ENCODE results near the gene TMEM63A. TPM values are rescaled to one million over a fixed set of nuclear protein-coding genes. Genes with fewer than 3 reads are reported as not detected.

The TMEM63A gene
- polyA plus RNA-seq, 1 of the 3 experiments (the other 2 are of a cell fraction): 13.5 TPM

GRCh38 chr1:225919906-225920305 lies 37.7 kb upstream of the TMEM63A start (continued):
- no peak for TF ChIP-seq FOSL2 (IDR thresholded peaks at IDR 0.05; ENCODE audit: borderline replicate concordance, low read depth)

GRCh38 chr1:225918280-225918679 lies 36.1 kb upstream of the TMEM63A start:
- Histone ChIP-seq H2AFZ (ENCODE audit: low read depth) (no peak overlapping the region), H4K20me1 (ENCODE audit: insufficient read depth) (no peaks in the 10 kb centered on the region; the same call in 1 of the 2 replicates), H3K79me2 (ENCODE audit: insufficient read depth) (peaks cover 13% of the 10 kb centered on the region), H3F3A (replicated peaks; ENCODE audit: insufficient read depth) (no peaks in the 10 kb centered on the region), H3K9me2 (no peaks in the 10 kb centered on the region), H3K4me3 (ENCODE audit: low read depth in 2 of 2, low read length in 1 of 2) (no peak overlapping the region), H3K4me2 (no peak overlapping the region), H3K36me3 (replicated peaks in 1 of 2; ENCODE audit: control insufficient read depth in 1 of 2, insufficient read depth in 2 of 2, low read length in 1 of 2) (peaks cover 13 to 26% of the 10 kb centered on the region in 2 experiments), H3K9me3 (no peaks in the 10 kb centered on the region), H3K9ac (no peak overlapping the region), H3K27me3 (ENCODE audit: insufficient read depth) (no peaks in the 10 kb centered on the region), H3K4me1 (ENCODE audit: control insufficient read depth in 1 of 2, insufficient read depth in 2 of 2, low read depth in 1 of 2, low read length in 1 of 2) (peaks cover 28 to 67% of the 10 kb centered on the region in 2 experiments), H3K27ac (ENCODE audit: low read depth in 2 of 2, low read length in 1 of 2) (no peak overlapping the region)
- CTCF ChIA-PET: interaction anchor here (0.8 to 2.1 kb wide), 2 partner anchors 69 to 458 kb away, joined by 3 to 7 read pairs; no protein-coding TSS in a partner anchor
- 94% methylated on average over 4 of the region's 4 CpGs for WGBS (ENCODE audit: low lambda C conversion rate)
- POLR2A ChIA-PET: no interaction called here
- TF ChIP-seq USF2 (IDR thresholded peaks at IDR 0.05; ENCODE audit: borderline replicate concordance, low read depth, low read length): no peak
- no peak for TF ChIP-seq SMC3 (IDR thresholded peaks at IDR 0.05; ENCODE audit: low read depth, low read length)
- no peak for TF ChIP-seq FOXM1 (IDR thresholded peaks at IDR 0.05; ENCODE audit: low read depth)
- TF ChIP-seq EP300 (IDR thresholded peaks at IDR 0.05; ENCODE audit: borderline replicate concordance in 1 of 2, low read depth in 1 of 2, low read length in 1 of 2): no peak
- TF ChIP-seq EZH2phosphoT487 (IDR thresholded peaks at IDR 0.05; ENCODE audit: borderline replicate concordance, low read depth): no peak
- no peak for TF ChIP-seq TAF1 (IDR thresholded peaks at IDR 0.05; ENCODE audit: borderline replicate concordance, low read depth, low read length)
- no peak for TF ChIP-seq CHD2 (IDR thresholded peaks at IDR 0.05; ENCODE audit: low read length, partially characterized antibody)
- TF ChIP-seq RAD21 (IDR thresholded peaks at IDR 0.05; ENCODE audit: low read length): no peak
- TF ChIP-seq POLR2AphosphoS5 (IDR thresholded peaks at IDR 0.05; ENCODE audit: low read depth, low read length): no peak
- TF ChIP-seq REST (IDR thresholded peaks at IDR 0.05; ENCODE audit: low read depth, low read length): no peak
- no peak for TF ChIP-seq IRF3 (IDR thresholded peaks at IDR 0.05; ENCODE audit: low read depth, low read length)
- no peak for TF ChIP-seq GATA2 (CRISPR knock-in tag; IDR thresholded peaks at IDR 0.05)
- no peak for TF ChIP-seq USF1 (IDR thresholded peaks at IDR 0.05; ENCODE audit: borderline replicate concordance, low read depth)
- no peak for TF ChIP-seq RCOR1 (IDR thresholded peaks at IDR 0.05; ENCODE audit: low read length)
- no peak for TF ChIP-seq NFIC (IDR thresholded peaks at IDR 0.05; ENCODE audit: borderline replicate concordance)
- TF ChIP-seq MAX (IDR thresholded peaks at IDR 0.05; ENCODE audit: low read depth): no peak
- DNase-seq: no peak

All from SK-N-SH (cell line).